GM18517 (cell line): ENCODE data around the gene TAS2R41.
"Not testable (repeated sequence)": the region's sequence is repeated elsewhere in the genome, so short reads cannot be mapped to it uniquely, and the experiment has no call there.

Source experiments
- ATAC-seq: cut with Tn5 transposase; IDR thresholded peaks from one replicate; pipeline ENCODE4 v1.9.1; 2021; ENCODE audit warnings: mild to moderate bottlenecking, moderate library complexity; ENCODE audit not compliant: unreplicated experiment

Gene TAS2R41

GRCh38 chr7:143514995-143515735, 37.5 kb downstream of the TAS2R41 start:
- ATAC-seq, result no peak

DNA sequence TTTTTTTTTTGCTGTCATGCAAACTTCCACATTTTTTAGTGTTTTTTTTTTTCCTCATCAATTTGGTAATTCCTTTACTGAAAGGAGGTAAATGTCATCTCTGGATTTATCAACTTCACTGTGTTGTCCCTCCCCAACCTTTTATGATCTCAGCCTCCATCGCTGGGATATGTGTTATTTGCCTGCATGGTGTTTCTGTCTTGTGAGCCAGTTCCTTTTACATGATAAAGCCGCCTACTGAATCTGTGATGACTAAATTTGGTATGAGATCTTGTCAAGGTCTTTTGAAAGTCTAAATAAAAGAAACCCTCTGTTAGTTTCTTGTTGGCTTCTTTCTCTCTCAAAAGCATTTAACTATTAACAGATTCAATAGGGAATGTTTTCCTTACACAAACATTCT, 39.3 kb downstream of the TAS2R41 start:
- ATAC-seq, result no peak

DNA sequence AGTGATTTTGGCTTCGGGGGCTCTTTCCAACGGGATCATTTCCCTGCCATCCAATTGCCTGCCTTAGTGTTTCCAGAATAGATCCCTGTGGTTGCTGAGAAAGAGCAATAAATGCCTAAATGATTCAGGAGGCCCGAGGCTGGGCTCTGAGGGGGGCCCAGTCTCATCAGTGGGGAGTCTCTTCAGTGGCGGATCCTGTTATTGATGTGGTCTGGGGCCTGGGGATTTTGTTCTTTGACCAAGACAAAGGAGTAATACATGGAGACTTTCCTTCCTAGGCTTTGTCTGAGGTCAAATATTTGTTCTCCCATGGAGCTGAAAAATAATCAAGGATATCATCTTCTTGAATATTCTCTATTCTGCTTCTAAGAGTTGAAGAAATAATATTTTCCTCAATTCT, 40.8 kb downstream of the TAS2R41 start:
- no peak for ATAC-seq

DNA sequence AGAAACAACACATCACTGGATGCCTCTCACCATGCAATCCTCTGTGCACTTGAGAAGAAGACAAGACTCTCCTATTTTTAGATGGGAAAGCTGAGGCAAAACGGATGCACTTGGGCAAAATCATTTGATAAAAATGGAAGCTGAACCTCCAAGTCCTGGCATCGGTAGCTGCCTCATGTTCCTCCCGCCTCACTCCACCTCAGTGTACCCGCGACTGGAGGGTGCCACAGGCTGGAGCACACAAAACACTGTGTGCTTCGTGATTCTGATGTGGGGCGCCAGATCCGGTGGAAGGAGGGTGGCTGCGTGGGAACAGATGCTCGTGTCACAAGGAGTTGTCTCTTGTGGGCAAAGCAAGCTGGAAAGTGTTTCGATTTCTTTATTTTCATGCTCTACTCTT, 41.3 kb downstream of the TAS2R41 start:
- ATAC-seq, result no peak

DNA sequence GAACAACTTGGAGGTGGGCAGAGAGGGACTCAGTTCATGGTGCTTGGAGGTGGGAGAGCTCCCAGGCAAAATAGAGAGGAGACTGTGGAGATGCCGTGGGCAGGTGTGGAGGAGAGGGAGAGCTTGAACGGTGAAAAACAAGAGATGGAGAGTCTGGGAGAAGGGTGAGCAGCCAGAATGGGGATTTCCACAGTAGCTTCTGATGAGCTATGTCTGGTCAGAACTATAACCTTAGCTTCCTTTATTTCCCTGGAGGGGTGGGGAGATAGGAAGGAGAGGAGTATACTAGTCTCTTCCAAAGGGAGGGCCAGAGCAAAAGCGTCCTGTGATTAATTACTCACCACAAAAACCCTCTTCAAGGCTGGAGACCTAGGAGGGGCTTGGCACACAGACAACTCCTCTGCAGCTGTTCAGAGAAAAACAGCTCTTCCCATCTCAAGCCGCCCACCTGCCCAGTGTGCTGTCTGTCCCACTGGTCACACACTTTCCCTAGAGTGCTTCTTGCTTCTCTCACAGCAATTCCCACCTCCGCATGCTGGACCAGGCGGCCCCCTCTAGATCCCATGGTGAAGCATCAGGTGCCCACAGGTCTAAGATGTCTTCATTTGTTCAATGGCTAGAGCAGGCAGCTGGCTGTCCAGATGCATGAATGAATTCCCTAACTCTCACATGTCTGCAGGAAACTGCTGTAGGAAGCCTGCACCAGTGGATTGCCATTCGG, 41.9 kb downstream of the TAS2R41 start:
- no peak for ATAC-seq

GRCh38 chr7:143522309-143522916, 44.7 kb downstream of the TAS2R41 start:
- ATAC-seq, result not testable (repeated sequence)
